ENCODE data around the gene PRPF31. TPM values are rescaled to one million over a fixed set of nuclear protein-coding genes. Genes with fewer than 3 reads are reported as not detected.

The PRPF31 gene
- total RNA-seq, 1 experiment from 2014 or later = 84.4 TPM

DNA sequence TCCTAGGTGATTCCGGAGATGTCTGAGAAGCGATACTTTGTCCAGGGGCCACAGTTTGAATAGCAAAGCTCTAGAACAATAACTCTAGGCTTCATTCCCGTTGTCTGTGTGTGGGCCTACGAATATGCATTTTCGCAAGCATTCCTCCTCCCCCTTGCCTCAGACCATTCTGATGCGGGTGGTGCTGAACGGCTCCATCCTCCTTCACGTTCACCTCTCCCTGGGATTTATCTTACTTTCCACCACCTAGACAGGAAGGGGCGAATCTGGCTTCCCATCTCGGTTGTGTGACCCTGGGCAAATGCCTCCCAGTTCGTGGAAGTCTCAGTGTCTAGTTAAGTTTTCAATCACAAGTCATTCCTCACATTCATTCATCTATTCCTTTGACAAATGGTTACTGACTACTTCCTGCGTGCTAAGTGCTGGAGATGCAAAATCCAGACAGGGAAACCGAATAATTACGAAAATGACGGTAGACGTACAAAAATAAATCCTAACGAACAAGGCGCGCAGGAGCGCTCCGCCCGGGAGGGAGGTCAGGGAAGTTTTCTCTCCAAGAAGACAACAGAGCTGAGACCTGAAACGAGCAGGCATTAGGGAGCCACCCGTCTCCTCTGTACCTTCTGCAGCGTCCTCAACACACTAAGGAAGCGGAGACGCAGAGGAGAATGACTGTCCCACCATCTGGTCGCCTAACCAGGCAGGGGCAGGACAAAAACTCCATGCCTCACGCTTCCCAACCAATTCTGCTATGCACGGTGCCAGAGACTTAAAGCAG is 20.7 kb downstream of the PRPF31 start:
- H4K20me1 ChIP-seq (ENCODE audit: control insufficient read depth, insufficient read depth, insufficient read length) = peaks cover 3% of the 10 kb centered on the region
- no peak overlapping the region for H2AK5ac ChIP-seq (ENCODE audit: insufficient read length, low read length)
- H3K36me3 Mint-ChIP-seq (ENCODE audit: insufficient read depth in 1 of 3, low read depth in 3 of 3) = peaks cover 25 to 52% (median 33%) of the 10 kb centered on the region in 3 experiments
- H3K23me2 ChIP-seq (ENCODE audit: insufficient read length, low read depth, low read length, poor library complexity, severe bottlenecking) = peaks cover 15% of the 10 kb centered on the region
- peak overlapping the region; percentile 94 for H3K4me2 ChIP-seq (ENCODE audit: insufficient read depth, insufficient read length, low read length)
- no peak overlapping the region for H3K4ac ChIP-seq (ENCODE audit: low read depth, low read length)
- no peak overlapping the region for H4K91ac ChIP-seq (ENCODE audit: insufficient read length, low read depth, low read length)
- H3K56ac ChIP-seq (ENCODE audit: insufficient read length, low read depth, low read length) = no peak overlapping the region
- no peak overlapping the region for H2BK20ac ChIP-seq (ENCODE audit: low read depth, low read length, poor library complexity, severe bottlenecking)
- no peak overlapping the region for H3K27ac ChIP-seq (ENCODE audit: insufficient read length, low read depth, low read length)
- H3K18ac ChIP-seq (ENCODE audit: insufficient read length, low read depth, low read length) = no peak overlapping the region
- DNase-seq = no peak
- no peak overlapping the region for H3K14ac ChIP-seq (ENCODE audit: insufficient read depth, low read length)
- H3K79me1 ChIP-seq (ENCODE audit: insufficient read depth, low read depth, low read length, poor library complexity, severe bottlenecking) = peaks cover 17% of the 10 kb centered on the region
- H2BK5ac ChIP-seq (ENCODE audit: insufficient read length, low read length) = no peak overlapping the region
- no peak overlapping the region for H4K5ac ChIP-seq (ENCODE audit: insufficient read length, low read depth, low read length)
- peaks cover 35 to 39% of the 10 kb centered on the region in 2 experiments for H3K4me1 Mint-ChIP-seq
- peak overlapping the region; percentile 59 for H3K9ac ChIP-seq (ENCODE audit: extremely low read depth, insufficient read length, low read length)
- no peak overlapping the region for H2BK12ac ChIP-seq (ENCODE audit: insufficient read length, low read depth, low read length)
- no peak overlapping the region for H3T11ph ChIP-seq (ENCODE audit: low read length)
- H2AFZ ChIP-seq (ENCODE audit: low read length) = no peak overlapping the region
- H3K27me3 Mint-ChIP-seq (ENCODE audit: low read depth) = peaks cover 1% of the 10 kb centered on the region; the same call in 1 of the 2 replicates
- no peak overlapping the region for H4K8ac ChIP-seq (replicated peaks; ENCODE audit: insufficient read length, low read depth, low read length)
- H3K79me2 ChIP-seq (ENCODE audit: insufficient read depth, low read length) = peaks cover 23% of the 10 kb centered on the region; the same call in 1 of the 2 replicates
- no peak overlapping the region for H2BK120ac ChIP-seq (ENCODE audit: low read depth, low read length, poor library complexity, severe bottlenecking)
- H3K9me3 Mint-ChIP-seq = peaks cover 11 to 12% of the 10 kb centered on the region in 2 experiments
- H3K9me3 ChIP-seq (ENCODE audit: control insufficient read depth, low read depth, low read length) = peaks cover 4% of the 10 kb centered on the region
- TF ChIP-seq CTCF (conservative IDR thresholded peaks at IDR 0.05) = no peak
- no CpG with 5 or more reads among the region's 30 CpGs for WGBS (ENCODE audit: extremely low coverage, insufficient read length, low lambda C conversion rate)
- H3K23ac ChIP-seq (ENCODE audit: insufficient read length, low read depth, low read length) = no peak overlapping the region
- peak overlapping the region; percentile 90 to 97 (median 93) for H3K27ac Mint-ChIP-seq
- no peaks in the 10 kb centered on the region for H3K4me1 ChIP-seq (ENCODE audit: insufficient read depth, low read length)
- H3K4me3 Mint-ChIP-seq = peak overlapping the region; percentile 80 to 93
- no peak overlapping the region for H2BK15ac ChIP-seq (ENCODE audit: low read depth, low read length)
- H3K27me3 ChIP-seq (ENCODE audit: insufficient read depth, low read length) = no peaks in the 10 kb centered on the region
